Body of pancreas (tissue), 4 donors: ENCODE measurements around the gene HORMAD2.
"Not testable (repeated sequence)": the region's sequence is repeated elsewhere in the genome, so short reads cannot be mapped to it uniquely, and the experiment has no call there.

ENCODE experiments used
- POLR2A ChIP-seq, 3 donors: fragments of 450-650 bp; IDR thresholded peaks; one replicate each; pipeline ENCODE4 v1.6.1; 2016; ENCODE audit warnings: antibody characterized with exemption in 3 of 3, mild to moderate bottlenecking in 2 of 3
- TF ChIP-seq, protein P1 (sequence below), 7 experiments: fragments of 450-650 bp in 4 of 7; fragments of 200-600 bp in 3 of 7; sonication (generic) in 3 of 7; IDR thresholded peaks; one replicate each; pipeline ENCODE4 v1.5.1; 2016 to 2019; ENCODE audit warnings: antibody characterized with exemption in 7 of 7

DNA sequence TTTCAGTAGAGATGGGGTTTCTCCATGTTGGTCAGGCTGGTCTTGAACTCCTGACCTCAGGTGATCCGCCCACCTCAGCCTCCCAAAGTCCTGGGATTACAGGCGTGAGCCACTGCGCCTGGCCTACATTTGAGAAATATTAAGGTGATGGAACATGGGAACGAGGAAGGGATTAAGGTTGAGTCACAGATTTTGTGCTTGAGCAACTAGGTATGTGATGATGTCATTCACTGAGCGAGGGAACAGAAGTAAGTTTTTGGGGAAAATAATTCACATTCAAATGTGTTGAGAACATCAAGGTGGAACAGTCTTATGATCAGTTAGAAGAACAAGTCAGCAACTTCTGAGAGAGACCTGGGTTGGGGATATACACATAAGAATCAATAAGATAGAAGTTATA, 6.8 kb downstream of the HORMAD2 start:
- not testable (repeated sequence) for TF ChIP-seq POLR2A (IDR thresholded peaks at IDR 0.05)
- TF ChIP-seq, protein P1, sequence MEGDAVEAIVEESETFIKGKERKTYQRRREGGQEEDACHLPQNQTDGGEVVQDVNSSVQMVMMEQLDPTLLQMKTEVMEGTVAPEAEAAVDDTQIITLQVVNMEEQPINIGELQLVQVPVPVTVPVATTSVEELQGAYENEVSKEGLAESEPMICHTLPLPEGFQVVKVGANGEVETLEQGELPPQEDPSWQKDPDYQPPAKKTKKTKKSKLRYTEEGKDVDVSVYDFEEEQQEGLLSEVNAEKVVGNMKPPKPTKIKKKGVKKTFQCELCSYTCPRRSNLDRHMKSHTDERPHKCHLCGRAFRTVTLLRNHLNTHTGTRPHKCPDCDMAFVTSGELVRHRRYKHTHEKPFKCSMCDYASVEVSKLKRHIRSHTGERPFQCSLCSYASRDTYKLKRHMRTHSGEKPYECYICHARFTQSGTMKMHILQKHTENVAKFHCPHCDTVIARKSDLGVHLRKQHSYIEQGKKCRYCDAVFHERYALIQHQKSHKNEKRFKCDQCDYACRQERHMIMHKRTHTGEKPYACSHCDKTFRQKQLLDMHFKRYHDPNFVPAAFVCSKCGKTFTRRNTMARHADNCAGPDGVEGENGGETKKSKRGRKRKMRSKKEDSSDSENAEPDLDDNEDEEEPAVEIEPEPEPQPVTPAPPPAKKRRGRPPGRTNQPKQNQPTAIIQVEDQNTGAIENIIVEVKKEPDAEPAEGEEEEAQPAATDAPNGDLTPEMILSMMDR (IDR thresholded peaks at IDR 0.05) = not testable (repeated sequence)
